OCI-LY3 (cell line): ENCODE measurements around the gene ROR1.

ENCODE experiments used
- H2AFZ ChIP-seq: fragments of 200-600, 300-600 bp; shearing (Covaris generic); 2 replicates; pipeline ENCODE4 v1.6.0; 2014; ENCODE audit warnings: antibody characterized with exemption, low read depth, low read length
- H3K27ac ChIP-seq: fragments of 200-600, 300-600 bp; sonication (generic); 2 replicates; pipeline ENCODE4 v1.5.1; 2014; ENCODE audit warnings: mild to moderate bottlenecking, low read length, moderate library complexity, mixed read lengths
- H3K27me3 ChIP-seq: fragments of 200-600, 300-600 bp; sonication (generic); 2 replicates; pipeline ENCODE4 v1.6.1; 2014; ENCODE audit warnings: low read depth, low read length, mixed read lengths
- H3K36me3 ChIP-seq: fragments of 200-600, 300-600 bp; sonication (generic); replicated peaks from 2 replicates; pipeline ENCODE3; 2014; ENCODE audit warnings: low read depth, low read length, mixed read lengths
- H3K4me1 ChIP-seq: fragments of 300-600, 200-600 bp; sonication (generic); 2 replicates; pipeline ENCODE4 v1.6.1; 2014; ENCODE audit warnings: low read length, mixed read lengths
- H3K4me2 ChIP-seq: fragments of 200-600, 300-600 bp; sonication (generic); 2 replicates; pipeline ENCODE4 v1.6.1; 2014; ENCODE audit warnings: low read length, mixed read lengths
- H3K4me3 ChIP-seq: fragments of 300-600, 200-600 bp; sonication (generic); 2 replicates; pipeline ENCODE4 v1.5.1; 2014; ENCODE audit warnings: antibody characterized with exemption, mild to moderate bottlenecking, low read length, moderate library complexity
- H3K79me2 ChIP-seq: fragments of 300-600, 200-600 bp; shearing (Covaris generic); 2 replicates; pipeline ENCODE4 v1.6.1; 2014; ENCODE audit warnings: mild to moderate bottlenecking, low read length, mixed read lengths
- H3K9ac ChIP-seq: fragments of 300-600, 200-600 bp; shearing (Covaris generic); 2 replicates; pipeline ENCODE4 v1.6.0; 2014; ENCODE audit warnings: mild to moderate bottlenecking, low read length, moderate library complexity
- H3K9me3 ChIP-seq: fragments of 200-600, 300-600 bp; shearing (Covaris generic); 2 replicates; pipeline ENCODE4 v1.6.1; 2014; ENCODE audit warnings: low read length, mixed read lengths; ENCODE audit not compliant: insufficient read depth
- H4K20me1 ChIP-seq: fragments of 200-600, 300-600 bp; sonication (generic); 2 replicates; pipeline ENCODE4 v1.6.1; 2016; ENCODE audit warnings: low read length, mixed read lengths; ENCODE audit not compliant: insufficient read depth
- EZH2phosphoT487 ChIP-seq: fragments of 200-600 bp; shearing (Covaris generic); IDR thresholded peaks from 2 replicates; pipeline ENCODE4 v1.6.1; 2018; ENCODE audit warnings: antibody characterized with exemption, mixed run types, low read depth
- TF ChIP-seq, protein P1 (sequence below): fragments of 200-600, 300-600 bp; sonication (generic); IDR thresholded peaks from 2 replicates; pipeline ENCODE4 v1.5.1; 2014; ENCODE audit warnings: antibody characterized with exemption, low read length, low read depth

Gene ROR1

DNA sequence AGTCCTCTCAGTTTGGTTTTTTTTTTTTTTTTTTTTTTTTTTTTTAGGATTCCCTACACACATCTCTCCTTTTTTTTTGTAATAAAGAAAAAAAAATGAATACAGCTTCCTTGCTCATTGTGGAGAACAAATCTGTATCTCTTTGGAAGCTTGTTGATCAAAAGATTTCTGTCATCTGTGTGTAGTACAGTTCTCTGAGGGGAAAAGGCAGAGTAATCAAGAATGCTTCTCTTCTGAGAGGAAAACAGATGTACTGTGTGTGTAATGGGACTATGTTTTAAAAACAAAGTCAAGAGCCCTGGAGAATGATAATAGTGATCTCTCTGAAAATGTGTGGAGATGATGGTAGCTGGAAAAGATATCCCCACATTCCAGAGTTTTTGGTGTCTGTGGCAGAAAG, 16.5 kb upstream of the ROR1 start:
- Histone ChIP-seq H3K9me3 (no peaks in the 10 kb centered on the region), H3K27ac (no peak overlapping the region), H3K4me2 (no peak overlapping the region), H3K36me3 (no peaks in the 10 kb centered on the region), H4K20me1 (no peaks in the 10 kb centered on the region), H3K9ac (no peak overlapping the region), H3K79me2 (no peaks in the 10 kb centered on the region), H3K4me1 (0 out of 2 replicates have a peak, but pooled peaks cover 2% of the 10 kb centered on the region), H3K4me3 (no peak overlapping the region), H3K27me3 (no peaks in the 10 kb centered on the region), H2AFZ (no peak overlapping the region)
- TF ChIP-seq, protein P1, sequence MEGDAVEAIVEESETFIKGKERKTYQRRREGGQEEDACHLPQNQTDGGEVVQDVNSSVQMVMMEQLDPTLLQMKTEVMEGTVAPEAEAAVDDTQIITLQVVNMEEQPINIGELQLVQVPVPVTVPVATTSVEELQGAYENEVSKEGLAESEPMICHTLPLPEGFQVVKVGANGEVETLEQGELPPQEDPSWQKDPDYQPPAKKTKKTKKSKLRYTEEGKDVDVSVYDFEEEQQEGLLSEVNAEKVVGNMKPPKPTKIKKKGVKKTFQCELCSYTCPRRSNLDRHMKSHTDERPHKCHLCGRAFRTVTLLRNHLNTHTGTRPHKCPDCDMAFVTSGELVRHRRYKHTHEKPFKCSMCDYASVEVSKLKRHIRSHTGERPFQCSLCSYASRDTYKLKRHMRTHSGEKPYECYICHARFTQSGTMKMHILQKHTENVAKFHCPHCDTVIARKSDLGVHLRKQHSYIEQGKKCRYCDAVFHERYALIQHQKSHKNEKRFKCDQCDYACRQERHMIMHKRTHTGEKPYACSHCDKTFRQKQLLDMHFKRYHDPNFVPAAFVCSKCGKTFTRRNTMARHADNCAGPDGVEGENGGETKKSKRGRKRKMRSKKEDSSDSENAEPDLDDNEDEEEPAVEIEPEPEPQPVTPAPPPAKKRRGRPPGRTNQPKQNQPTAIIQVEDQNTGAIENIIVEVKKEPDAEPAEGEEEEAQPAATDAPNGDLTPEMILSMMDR, result no peak
- TF ChIP-seq EZH2phosphoT487, result no peak

DNA sequence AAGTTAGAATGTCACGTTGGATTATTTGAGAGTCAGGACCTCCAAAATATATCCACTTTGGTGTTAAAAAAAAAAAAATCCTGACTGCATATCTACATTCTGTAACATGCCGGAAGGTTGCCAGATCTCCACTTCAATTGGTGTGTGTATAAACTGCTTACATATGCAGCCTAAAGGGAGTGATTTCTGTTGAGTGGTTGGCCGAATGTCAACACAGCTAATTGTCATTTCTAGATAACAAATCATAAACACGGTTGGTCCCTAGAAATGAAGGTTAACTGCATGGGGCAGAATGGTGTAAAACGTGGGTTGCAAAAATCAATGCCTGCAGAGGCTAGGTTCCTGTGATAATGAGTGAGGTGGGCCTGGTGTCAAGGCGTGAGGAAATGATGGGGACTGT, 15.0 kb upstream of the ROR1 start:
- Histone ChIP-seq H3K27me3 (no peaks in the 10 kb centered on the region), H3K27ac (no peak overlapping the region), H3K4me3 (no peak overlapping the region), H3K36me3 (no peaks in the 10 kb centered on the region), H2AFZ (no peak overlapping the region), H3K9me3 (no peaks in the 10 kb centered on the region), H3K79me2 (no peaks in the 10 kb centered on the region), H3K4me2 (no peak overlapping the region), H3K4me1 (no peaks in the 10 kb centered on the region), H3K9ac (no peak overlapping the region), H4K20me1 (no peaks in the 10 kb centered on the region)
- no peak for TF ChIP-seq EZH2phosphoT487
- TF ChIP-seq, protein P1, result no peak

DNA sequence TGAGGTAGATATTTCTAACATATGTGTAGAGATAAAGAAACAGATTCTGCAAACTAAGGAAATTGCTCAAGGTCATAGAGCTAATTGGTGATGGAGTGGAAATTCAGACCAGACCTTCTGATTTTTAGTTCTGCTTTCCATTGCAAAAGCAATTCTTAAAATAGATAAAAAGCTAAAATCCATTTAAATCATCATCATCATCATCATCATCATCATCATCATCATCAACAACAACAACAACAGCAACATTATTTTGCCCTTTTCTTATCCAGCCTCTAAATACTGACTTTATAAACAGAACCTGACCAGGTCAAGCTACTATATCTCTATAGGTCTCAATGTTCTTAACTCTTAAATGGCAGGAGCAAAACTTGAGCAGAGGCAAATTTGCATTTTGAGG, 14.0 kb upstream of the ROR1 start:
- Histone ChIP-seq H3K36me3 (no peaks in the 10 kb centered on the region), H3K4me2 (no peak overlapping the region), H3K4me1 (no peaks in the 10 kb centered on the region), H3K4me3 (no peak overlapping the region), H3K79me2 (no peaks in the 10 kb centered on the region), H3K9me3 (no peaks in the 10 kb centered on the region), H2AFZ (no peak overlapping the region), H3K27ac (no peak overlapping the region), H3K27me3 (no peaks in the 10 kb centered on the region), H4K20me1 (no peaks in the 10 kb centered on the region), H3K9ac (no peak overlapping the region)
- TF ChIP-seq, protein P1, result no peak
- TF ChIP-seq EZH2phosphoT487, result no peak

DNA sequence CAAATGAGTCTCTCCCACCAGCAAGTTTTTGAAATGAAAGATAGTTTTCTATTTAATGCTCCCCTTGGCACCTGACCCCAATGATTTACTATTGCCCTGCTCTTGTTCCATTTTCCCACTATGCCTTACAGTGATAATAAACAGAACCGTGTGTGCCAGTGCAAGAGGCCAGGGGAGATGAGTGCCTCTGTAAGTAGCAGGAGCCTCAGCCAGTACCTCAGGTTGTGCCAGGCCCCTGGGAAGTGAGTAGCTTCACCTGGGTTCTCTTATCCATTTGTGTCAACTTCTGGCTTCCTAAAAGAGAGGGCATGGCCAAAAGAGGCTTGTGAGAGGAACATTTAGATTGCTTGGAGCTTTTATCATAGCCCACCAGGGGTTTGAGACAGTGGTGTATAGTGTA, 3.4 kb upstream of the ROR1 start:
- Histone ChIP-seq H3K9me3 (no peaks in the 10 kb centered on the region), H3K79me2 (no peaks in the 10 kb centered on the region), H3K27ac (no peak overlapping the region), H4K20me1 (no peaks in the 10 kb centered on the region), H3K4me3 (no peak overlapping the region), H3K4me2 (no peak overlapping the region), H3K36me3 (no peaks in the 10 kb centered on the region), H3K27me3 (no peaks in the 10 kb centered on the region), H3K9ac (no peak overlapping the region), H3K4me1 (peaks cover 12% of the 10 kb centered on the region), H2AFZ (no peak overlapping the region)
- TF ChIP-seq, protein P1, result no peak
- no peak for TF ChIP-seq EZH2phosphoT487
